Fibroblast of the aortic adventitia (primary cell): ENCODE measurements around the gene AKR7A2. TPM values are rescaled to one million over a fixed set of nuclear protein-coding genes. Genes with fewer than 3 reads are reported as not detected.

Experiments
- DNase-seq: peaks from one replicate; pipeline ENCODE4 v3.0.0-alpha.2; 2010; ENCODE audit warnings: low read depth
- H3K4me3 ChIP-seq: 2 replicates; pipeline ENCODE4 v1.5.1; 2011; ENCODE audit warnings: low read depth, mild to moderate bottlenecking, control low read depth, low read length, moderate library complexity
- CTCF ChIP-seq: IDR thresholded peaks from 2 replicates; pipeline ENCODE4 v1.5.1; 2011; ENCODE audit warnings: mild to moderate bottlenecking, low read length, control low read depth, inconsistent platforms; ENCODE audit not compliant: insufficient read depth
- total RNA-seq: library from RNA; depleted of rRNA; stranded (reverse); fragments of >200 nt; gene quantifications from 2 replicates; pipeline ENCODE4 v1.2.3, GENCODE V29; 2012; ENCODE audit warnings: low replicate concordance

AKR7A2 gene
- total RNA-seq, 1 donor = 68.4 TPM

DNA sequence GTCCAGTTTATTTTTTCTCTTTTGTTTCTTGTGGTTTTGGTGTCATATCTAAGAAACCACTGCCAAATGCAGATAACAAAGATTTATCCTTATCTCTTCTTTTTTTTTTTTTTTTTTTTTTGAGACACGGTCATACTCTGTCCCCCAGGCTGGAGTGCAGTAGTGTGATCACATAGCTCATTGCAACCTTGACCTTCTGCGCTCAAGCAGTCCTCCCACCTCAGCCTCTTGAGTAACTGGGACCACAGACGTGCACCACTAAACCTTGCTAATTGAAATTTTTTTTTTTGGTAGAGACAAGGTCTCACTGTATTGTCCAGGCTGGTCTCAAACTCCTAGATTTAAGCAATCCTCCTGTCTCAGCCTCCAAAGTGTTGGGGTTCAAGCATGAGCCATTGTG is 9.1 kb upstream of the AKR7A2 start:
- no peak for TF ChIP-seq CTCF
- no peak overlapping the region for H3K4me3 ChIP-seq
- no peak for DNase-seq

DNA sequence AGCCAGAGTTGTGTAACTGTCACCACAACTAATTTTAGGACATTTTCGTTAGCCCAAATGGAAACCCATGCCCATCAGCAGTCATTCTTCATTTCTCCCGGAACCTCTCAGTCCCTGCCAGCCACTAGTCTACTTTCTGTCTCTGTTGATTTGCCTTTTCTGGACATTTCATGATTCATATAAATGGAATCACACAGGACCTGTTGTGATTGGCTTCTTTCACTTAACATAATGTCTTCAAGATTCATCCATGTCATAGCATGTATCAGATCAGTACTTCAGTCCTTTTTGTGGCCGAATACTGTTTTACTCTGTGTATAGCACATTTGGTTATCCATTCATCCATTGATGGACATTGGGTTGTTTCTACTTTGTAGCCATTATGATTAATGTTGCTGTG is 7.3 kb upstream of the AKR7A2 start:
- no peak overlapping the region for H3K4me3 ChIP-seq
- DNase-seq = no peak
- no peak for TF ChIP-seq CTCF

DNA sequence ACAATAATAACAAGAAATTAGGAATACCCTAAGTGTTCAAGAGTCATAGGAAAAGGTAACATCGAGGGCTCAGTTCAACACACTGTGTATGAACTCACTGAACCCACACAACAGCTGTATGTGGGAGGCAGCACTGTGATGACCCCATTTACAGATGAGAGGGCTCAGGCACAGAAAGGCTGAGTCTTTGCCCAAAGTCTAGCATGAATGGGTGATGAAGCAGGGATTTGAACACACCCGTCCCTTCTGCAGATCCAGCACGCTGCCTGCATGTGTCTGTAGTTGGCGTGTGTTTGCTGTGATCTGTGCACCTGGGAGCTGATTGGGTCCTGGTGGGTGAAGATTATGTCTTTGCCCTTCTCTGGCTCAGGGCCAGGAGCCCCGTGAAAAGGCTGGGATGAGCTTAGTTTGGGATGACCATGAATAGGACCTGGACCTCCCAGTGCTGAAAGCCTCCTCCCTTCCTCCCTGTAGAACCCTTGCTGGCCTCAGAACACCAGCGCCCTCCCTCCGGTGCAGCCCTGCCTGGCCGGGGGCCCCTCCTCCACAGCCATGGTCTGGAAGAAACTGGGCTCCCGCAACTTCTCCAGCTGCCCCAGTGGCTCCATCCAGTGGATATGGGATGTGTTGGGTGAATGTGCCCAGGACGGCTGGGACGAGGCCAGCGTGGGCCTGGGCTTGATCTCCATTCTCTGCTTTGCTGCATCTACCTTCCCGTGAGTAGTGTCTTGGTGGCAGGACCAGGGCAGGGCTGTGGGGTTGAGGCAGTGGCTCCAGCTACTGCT is 5.4 kb upstream of the AKR7A2 start:
- no peak for DNase-seq
- no peak for TF ChIP-seq CTCF
- no peak overlapping the region for H3K4me3 ChIP-seq

DNA sequence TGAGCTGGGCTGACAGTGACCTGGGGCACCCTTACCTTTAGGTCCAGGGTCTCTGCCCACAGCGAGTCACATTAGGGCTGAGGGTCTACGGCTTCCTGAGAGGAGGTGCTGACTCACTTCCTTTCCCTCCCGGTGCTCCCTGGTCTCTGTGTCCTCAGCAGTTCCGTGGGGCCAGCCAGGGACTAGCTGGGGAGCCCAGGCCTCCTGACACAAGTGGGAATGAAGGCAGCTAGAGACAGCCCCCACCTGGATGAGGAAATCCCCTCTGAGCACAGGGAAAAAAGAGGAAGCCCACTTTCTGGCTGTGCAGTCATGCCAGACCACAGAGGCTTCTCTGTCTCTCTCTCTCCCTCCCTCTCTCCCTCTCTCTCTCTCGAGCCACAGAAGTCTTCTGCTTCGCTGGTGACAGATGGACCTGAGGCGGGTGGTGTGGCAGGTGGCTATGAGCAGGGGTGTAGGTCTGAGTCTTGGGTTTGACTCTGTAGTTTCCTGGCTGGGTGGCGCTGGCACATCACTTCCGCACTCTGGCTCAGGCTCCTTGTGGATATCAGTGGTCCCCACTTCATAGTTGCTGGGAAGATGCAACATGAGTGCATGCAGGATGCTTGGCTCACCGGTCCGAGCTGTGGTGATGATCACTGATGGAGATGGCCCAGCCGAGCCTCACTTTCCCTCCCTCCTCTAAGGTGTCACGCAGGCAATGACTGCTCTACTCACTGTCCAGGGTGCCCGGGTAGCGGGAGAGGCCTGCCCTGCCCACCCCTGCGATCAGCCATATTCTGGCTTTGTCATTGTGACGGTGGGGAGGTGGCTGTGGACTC is 3.6 kb upstream of the AKR7A2 start:
- DNase-seq = peak; percentile 31
- H3K4me3 ChIP-seq = no peak overlapping the region
- no peak for TF ChIP-seq CTCF

DNA sequence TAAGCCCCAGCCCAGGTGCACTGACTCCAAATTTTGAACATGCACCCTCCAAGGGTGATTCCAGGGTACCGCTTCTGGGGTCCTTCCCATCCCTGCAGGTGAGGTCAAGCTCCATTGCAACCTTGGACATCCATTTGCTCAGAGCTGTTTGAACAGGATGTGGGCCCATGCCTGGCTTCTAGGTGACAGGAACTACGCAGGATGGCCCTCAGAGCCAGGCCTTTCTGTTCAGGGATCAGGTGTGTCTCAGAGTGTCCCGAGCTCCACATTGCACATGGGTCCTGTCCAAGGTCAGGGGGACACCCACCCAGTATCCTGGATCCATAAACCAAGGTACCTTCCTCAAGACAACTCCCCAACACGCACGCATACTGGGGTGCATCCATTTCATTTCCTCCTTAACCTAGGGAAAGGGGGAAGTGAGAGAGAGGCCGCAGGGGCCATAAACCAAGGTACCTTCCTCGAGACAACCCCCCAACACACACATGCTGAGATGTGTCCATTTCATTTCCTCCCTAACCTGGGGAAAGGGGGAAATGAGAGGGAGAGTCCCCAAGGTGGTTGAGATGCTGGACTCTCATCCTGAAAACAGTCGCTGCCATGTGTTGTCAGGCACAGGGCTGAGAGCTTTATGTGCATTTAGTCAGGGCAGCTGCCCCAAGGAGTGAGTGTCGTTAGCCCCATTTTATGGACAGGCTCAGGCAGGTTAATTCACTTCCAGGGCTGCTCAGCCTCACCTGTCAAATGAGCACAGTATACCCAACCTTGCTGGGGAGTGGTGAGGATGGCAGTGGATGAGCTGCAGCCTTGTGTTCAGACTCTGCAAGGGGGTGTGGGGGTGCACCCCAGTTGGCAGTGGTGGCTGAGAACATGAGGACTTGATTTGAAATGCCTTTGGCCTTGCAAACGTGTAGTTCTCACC is 2.3 kb upstream of the AKR7A2 start:
- no peak for TF ChIP-seq CTCF
- no peak for DNase-seq
- H3K4me3 ChIP-seq = no peak overlapping the region

GRCh38 chr1:19313636-19313959 is 1.7 kb upstream of the AKR7A2 start:
- peak overlapping the region; percentile 83 for H3K4me3 ChIP-seq
- DNase-seq = no peak
- TF ChIP-seq CTCF = no peak
